ENCODE measurements around the gene RAD51AP2. TPM values are rescaled to one million over a fixed set of nuclear protein-coding genes. Genes with fewer than 3 reads are reported as not detected.
A peak's percentile ranks its signal among the peaks of the same experiment; 100 is the strongest.

RAD51AP2 gene
- total and polyA plus RNA-seq, 2 donors (not counting 3 experiments of a cell fraction or from before 2014, with no cell fraction given) = not detected

DNA sequence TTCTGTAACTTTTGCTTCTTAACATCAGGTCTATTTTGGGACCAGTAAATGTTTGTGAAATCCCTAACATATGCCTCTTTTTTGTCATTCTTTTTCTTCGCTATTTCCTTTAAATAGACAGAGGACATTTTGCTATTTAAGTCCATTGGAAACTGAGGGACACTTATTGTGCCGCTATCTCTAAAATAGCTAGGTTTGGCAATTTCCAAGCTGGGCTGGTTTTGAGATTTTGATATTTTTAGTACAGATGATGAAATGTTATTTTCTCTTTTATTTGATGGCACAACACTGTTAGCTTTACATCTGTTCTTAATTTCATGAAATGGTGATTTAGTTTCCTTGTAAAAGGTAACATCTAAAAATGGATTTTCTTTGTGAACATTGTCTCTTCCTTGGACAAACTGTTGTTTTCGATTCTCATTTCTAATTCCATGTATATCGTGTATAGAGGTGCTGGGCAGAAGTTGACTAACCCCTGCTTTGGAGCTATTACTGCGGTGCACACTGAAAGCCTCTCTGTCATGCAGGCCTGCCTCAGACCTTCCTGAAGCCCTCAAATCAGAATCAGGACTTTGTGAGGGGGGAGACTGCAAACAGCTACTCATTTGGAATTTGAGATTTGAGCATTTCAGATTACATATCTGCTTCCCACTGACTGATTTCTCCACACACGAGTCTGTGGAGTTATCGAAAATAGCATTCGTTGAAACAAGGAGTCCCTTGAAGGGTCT, 594 bp downstream of the RAD51AP2 start:
- H3K9me1 ChIP-seq (replicated peaks; ENCODE audit: control insufficient read depth, extremely low read depth, insufficient read depth, low read length) = no peaks in the 10 kb centered on the region
- FAIRE-seq (no peak), DNase-seq (ENCODE audit: low read depth, low spot score) (no peak)
- peaks cover 2% of the 10 kb centered on the region for H3K4me1 ChIP-seq (ENCODE audit: control insufficient read depth, extremely low read depth, insufficient read depth, low read length)
- dilution Hi-C loops (cut with MboI; ENCODE audit: extremely low pct_ligation_motif_present, low sequenced_read_pairs) (no loop called here), intact Hi-C loops (cut with micrococcal nuclease) (loop anchor here (1.0 to 2.0 kb wide), 3 partner anchors 15 to 22 kb away; no protein-coding TSS in a partner anchor)
- no peaks in the 10 kb centered on the region for H3K36me3 ChIP-seq (ENCODE audit: control insufficient read depth in 2 of 2, extremely low read depth in 1 of 2, insufficient read depth in 2 of 2, low read length in 2 of 2)
- H4K20me1 ChIP-seq (replicated peaks; ENCODE audit: control insufficient read depth, extremely low read depth, insufficient read depth, low read length) = no peaks in the 10 kb centered on the region
- H3K27me3 ChIP-seq (ENCODE audit: control insufficient read depth in 2 of 2, insufficient read depth in 2 of 2, low read length in 2 of 2) = peaks cover 0 to 47% of the 10 kb centered on the region in 2 experiments
- H2AFZ ChIP-seq (ENCODE audit: low read depth, low read length) = peak overlapping the region; percentile 87
- peak overlapping the region; percentile 79 for H3K4me2 ChIP-seq (ENCODE audit: insufficient read depth, low read length)
- no peak overlapping the region for H3K27ac ChIP-seq (ENCODE audit: insufficient read depth, low read depth, low read length)
- no TSS peak for BruUV-seq (replicated peaks)
- no peaks in the 10 kb centered on the region for H3K9me3 ChIP-seq (replicated peaks; ENCODE audit: control insufficient read depth, insufficient read depth, low read length)
- no peak overlapping the region for H3K9ac ChIP-seq (replicated peaks; ENCODE audit: extremely low read depth, insufficient read depth, low read length)
- ChIA-PET POLR2A (no interaction called here), CTCF (no interaction called here)
- no peaks in the 10 kb centered on the region for H3K79me2 ChIP-seq (ENCODE audit: control insufficient read depth, insufficient read depth, low read length)
- TF ChIP-seq POLR2AphosphoS5 (IDR thresholded peaks at IDR 0.05; ENCODE audit: insufficient read depth, low read depth, low read length) = no peak
- no peak for TF ChIP-seq GATA2 (IDR thresholded peaks at IDR 0.05; ENCODE audit: insufficient read depth, insufficient read length, low read depth, low read length)
- TF ChIP-seq, protein P1, sequence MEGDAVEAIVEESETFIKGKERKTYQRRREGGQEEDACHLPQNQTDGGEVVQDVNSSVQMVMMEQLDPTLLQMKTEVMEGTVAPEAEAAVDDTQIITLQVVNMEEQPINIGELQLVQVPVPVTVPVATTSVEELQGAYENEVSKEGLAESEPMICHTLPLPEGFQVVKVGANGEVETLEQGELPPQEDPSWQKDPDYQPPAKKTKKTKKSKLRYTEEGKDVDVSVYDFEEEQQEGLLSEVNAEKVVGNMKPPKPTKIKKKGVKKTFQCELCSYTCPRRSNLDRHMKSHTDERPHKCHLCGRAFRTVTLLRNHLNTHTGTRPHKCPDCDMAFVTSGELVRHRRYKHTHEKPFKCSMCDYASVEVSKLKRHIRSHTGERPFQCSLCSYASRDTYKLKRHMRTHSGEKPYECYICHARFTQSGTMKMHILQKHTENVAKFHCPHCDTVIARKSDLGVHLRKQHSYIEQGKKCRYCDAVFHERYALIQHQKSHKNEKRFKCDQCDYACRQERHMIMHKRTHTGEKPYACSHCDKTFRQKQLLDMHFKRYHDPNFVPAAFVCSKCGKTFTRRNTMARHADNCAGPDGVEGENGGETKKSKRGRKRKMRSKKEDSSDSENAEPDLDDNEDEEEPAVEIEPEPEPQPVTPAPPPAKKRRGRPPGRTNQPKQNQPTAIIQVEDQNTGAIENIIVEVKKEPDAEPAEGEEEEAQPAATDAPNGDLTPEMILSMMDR (IDR thresholded peaks at IDR 0.05; ENCODE audit: extremely low read depth in 1 of 2, insufficient read depth in 1 of 2, low read depth in 1 of 2, low read length in 2 of 2) = no peak
- TF ChIP-seq FOS (IDR thresholded peaks at IDR 0.05; ENCODE audit: borderline replicate concordance, insufficient read depth, low read length) = no peak
- TF ChIP-seq POLR2A (IDR thresholded peaks at IDR 0.05; ENCODE audit: low read depth, low read length) = no peak
- peak overlapping the region; percentile 1 to 40 (median 2) for H3K4me3 ChIP-seq (replicated peaks in 1 of 3; ENCODE audit: insufficient read depth in 1 of 3, low read depth in 1 of 3, low read length in 3 of 3)
